Measurements from ENCODE around the gene PVALEF. TPM values are rescaled to one million over a fixed set of nuclear protein-coding genes. Genes with fewer than 3 reads are reported as not detected.

Gene PVALEF
- total RNA-seq = not detected
- long read RNA-seq = 0 reads

GRCh38 chr17:81165246-81166032, at the start of gene PVALEF:
Gene PVALEF, plus strand, starts transcription at chr17:81165507. Its CDS starts 15,720 bp downstream, at chr17:81181227.
- ATAC-seq (peak; percentile 15 to 21), DNase-seq (no peak)
- intact Hi-C loops (cut with DNase I) = no loop called here

GRCh38 chr17:81115749-81116464, 49.4 kb upstream of the PVALEF start:
- no peak for DNase-seq
- no peak for ATAC-seq

GRCh38 chr17:81116704-81117103, 48.6 kb upstream of the PVALEF start:
- DNase-seq (no peak), ATAC-seq (no peak)
- intact Hi-C loops (cut with DNase I) = no loop called here

More at GRCh38 chr17:81115749-81116464, 49.4 kb upstream of the PVALEF start:
- intact Hi-C loops (cut with DNase I) = no loop called here

- DNase-seq (no peak), ATAC-seq (no peak)
- intact Hi-C loops (cut with DNase I) = no loop called here
These were observed 47.6 kb upstream of the PVALEF start for GRCh38 chr17:81117672-81118198.

- ATAC-seq (peak in 1 of 2 donors; percentile 1), DNase-seq (no peak)
- intact Hi-C loops (cut with DNase I) = no loop called here
These were observed 46.7 kb upstream of the PVALEF start for GRCh38 chr17:81118308-81119221.

- DNase-seq = peak; percentile 91
- intact Hi-C loops (cut with DNase I) = no loop called here
- peak; percentile 70 to 77 for ATAC-seq
These were observed 45.8 kb upstream of the PVALEF start for GRCh38 chr17:81119223-81120148.

GRCh38 chr17:81120149-81120484, 45.2 kb upstream of the PVALEF start:
- ATAC-seq (no peak), DNase-seq (no peak)
- intact Hi-C loops (cut with DNase I) = no loop called here

GRCh38 chr17:81120695-81121621, 44.3 kb upstream of the PVALEF start:
- intact Hi-C loops (cut with DNase I) = no loop called here
- no peak for ATAC-seq
- DNase-seq = no peak

- no peak for DNase-seq
- intact Hi-C loops (cut with DNase I) = no loop called here
- no peak for ATAC-seq
These were observed 43.2 kb upstream of the PVALEF start for GRCh38 chr17:81121841-81122733.

GRCh38 chr17:81123052-81124048, 42.0 kb upstream of the PVALEF start:
- DNase-seq = no peak
- intact Hi-C loops (cut with DNase I) = no loop called here
- ATAC-seq = no peak

GRCh38 chr17:81124377-81124776, 40.9 kb upstream of the PVALEF start:
- intact Hi-C loops (cut with DNase I) = no loop called here
- DNase-seq (no peak), ATAC-seq (no peak)

- DNase-seq (no peak), ATAC-seq (peak in 1 of 2 donors; percentile 14)
- intact Hi-C loops (cut with DNase I) = no loop called here
These were observed 39.7 kb upstream of the PVALEF start for GRCh38 chr17:81125573-81126081.

GRCh38 chr17:81126281-81127132, 38.8 kb upstream of the PVALEF start:
- ATAC-seq (no peak), DNase-seq (no peak)
- intact Hi-C loops (cut with DNase I) = no loop called here

- intact Hi-C loops (cut with DNase I) = no loop called here
- no peak for DNase-seq
- no peak for ATAC-seq
These were observed 38.2 kb upstream of the PVALEF start for GRCh38 chr17:81127133-81127455.

Data from left cardiac atrium (tissue), 4 donors.